Memory B cell (primary cell): Measurements from ENCODE around the gene CRELD2.

ENCODE experiments used
- ATAC-seq: fragments of 150-1000 bp; cut with Tn5 transposase; 2 replicates; pipeline ENCODE4 v1.10.0; 2021; ENCODE audit warnings: low read depth, mild to moderate bottlenecking, moderate library complexity
- DNase-seq, 2 donors: peaks; one replicate each; pipeline ENCODE4 v3.0.0; 2022; ENCODE audit warnings: low spot score in 2 of 2
- H3K27ac Mint-ChIP-seq: one replicate; pipeline ENCODE4 v1.8.0; 2022; ENCODE audit warnings: mild to moderate bottlenecking, moderate library complexity, mixed read lengths
- H3K27me3 Mint-ChIP-seq: one replicate; pipeline ENCODE4 v1.8.0; 2022; ENCODE audit warnings: mixed read lengths
- H3K36me3 Mint-ChIP-seq: one replicate; pipeline ENCODE4 v1.8.0; 2022; ENCODE audit warnings: mild to moderate bottlenecking, mixed read lengths
- H3K4me1 Mint-ChIP-seq: one replicate; pipeline ENCODE4 v1.8.0; 2022; ENCODE audit warnings: mixed read lengths
- H3K4me3 Mint-ChIP-seq: one replicate; pipeline ENCODE4 v1.8.0; 2022; ENCODE audit warnings: mild to moderate bottlenecking, moderate library complexity, mixed read lengths
- H3K9me3 Mint-ChIP-seq: one replicate; pipeline ENCODE4 v1.8.0; 2022; ENCODE audit warnings: mixed read lengths

Gene CRELD2

GRCh38 chr22:49897015-49897684 is 21.3 kb upstream of the CRELD2 start:
- Mint-ChIP-seq H3K27me3 (no peaks in the 10 kb centered on the region), H3K4me3 (no peak overlapping the region), H3K4me1 (peaks cover 4% of the 10 kb centered on the region), H3K36me3 (peaks cover 34% of the 10 kb centered on the region), H3K27ac (no peak overlapping the region), H3K9me3 (peaks cover 10% of the 10 kb centered on the region)
- DNase-seq: no peak
- no peak for ATAC-seq

- Mint-ChIP-seq H3K4me1 (peaks cover 2% of the 10 kb centered on the region), H3K27ac (no peak overlapping the region), H3K27me3 (no peaks in the 10 kb centered on the region), H3K36me3 (peaks cover 28% of the 10 kb centered on the region), H3K9me3 (peaks cover 6% of the 10 kb centered on the region), H3K4me3 (no peak overlapping the region)
- DNase-seq: no peak
- no peak for ATAC-seq
Observed at GRCh38 chr22:49899530-49899929, 18.9 kb upstream of the CRELD2 start.

GRCh38 chr22:49900441-49901230 is 17.8 kb upstream of the CRELD2 start:
- Mint-ChIP-seq H3K36me3 (peaks cover 28% of the 10 kb centered on the region), H3K4me1 (no peaks in the 10 kb centered on the region), H3K27me3 (no peaks in the 10 kb centered on the region), H3K4me3 (no peak overlapping the region), H3K27ac (no peak overlapping the region), H3K9me3 (peaks cover 3% of the 10 kb centered on the region)
- no peak for DNase-seq
- ATAC-seq: no peak

GRCh38 chr22:49901457-49901856 is 17.0 kb upstream of the CRELD2 start:
- ATAC-seq (no peak), DNase-seq (no peak)
- H3K36me3 Mint-ChIP-seq: peaks cover 28% of the 10 kb centered on the region
- no peak overlapping the region for H3K4me3 Mint-ChIP-seq
- no peak overlapping the region for H3K27ac Mint-ChIP-seq
- no peaks in the 10 kb centered on the region for H3K27me3 Mint-ChIP-seq
- H3K9me3 Mint-ChIP-seq: peaks cover 3% of the 10 kb centered on the region
- H3K4me1 Mint-ChIP-seq: no peaks in the 10 kb centered on the region

GRCh38 chr22:49903322-49904039 is 15.0 kb upstream of the CRELD2 start:
- Mint-ChIP-seq H3K9me3 (peaks cover 3% of the 10 kb centered on the region), H3K27me3 (no peaks in the 10 kb centered on the region), H3K4me3 (no peak overlapping the region), H3K36me3 (peaks cover 32% of the 10 kb centered on the region), H3K27ac (no peak overlapping the region), H3K4me1 (peaks cover 3% of the 10 kb centered on the region)
- ATAC-seq: no peak
- DNase-seq: no peak

- peaks cover 3% of the 10 kb centered on the region for H3K9me3 Mint-ChIP-seq
- no peaks in the 10 kb centered on the region for H3K27me3 Mint-ChIP-seq
- H3K4me1 Mint-ChIP-seq: peaks cover 3% of the 10 kb centered on the region
- H3K4me3 Mint-ChIP-seq: no peak overlapping the region
- no peak overlapping the region for H3K27ac Mint-ChIP-seq
- no peak for ATAC-seq
- H3K36me3 Mint-ChIP-seq: peaks cover 32% of the 10 kb centered on the region
- DNase-seq: no peak
Observed at GRCh38 chr22:49904040-49904369, 14.4 kb upstream of the CRELD2 start.

- no peaks in the 10 kb centered on the region for H3K27me3 Mint-ChIP-seq
- peaks cover 3% of the 10 kb centered on the region for H3K9me3 Mint-ChIP-seq
- peaks cover 32% of the 10 kb centered on the region for H3K36me3 Mint-ChIP-seq
- H3K4me1 Mint-ChIP-seq: peaks cover 3% of the 10 kb centered on the region
- ATAC-seq (no peak), DNase-seq (no peak)
- H3K4me3 Mint-ChIP-seq: no peak overlapping the region
- H3K27ac Mint-ChIP-seq: no peak overlapping the region
Observed at GRCh38 chr22:49905465-49905864, 13.0 kb upstream of the CRELD2 start.

- Mint-ChIP-seq H3K36me3 (peaks cover 25% of the 10 kb centered on the region), H3K27me3 (no peaks in the 10 kb centered on the region), H3K27ac (no peak overlapping the region), H3K4me1 (peaks cover 3% of the 10 kb centered on the region), H3K9me3 (peaks cover 3% of the 10 kb centered on the region), H3K4me3 (no peak overlapping the region)
- ATAC-seq (no peak), DNase-seq (no peak)
Observed at GRCh38 chr22:49906071-49906798, 12.2 kb upstream of the CRELD2 start.

GRCh38 chr22:49906799-49907290 is 11.6 kb upstream of the CRELD2 start:
- no peaks in the 10 kb centered on the region for H3K9me3 Mint-ChIP-seq
- DNase-seq: no peak
- H3K4me3 Mint-ChIP-seq: no peak overlapping the region
- no peak for ATAC-seq
- peaks cover 19% of the 10 kb centered on the region for H3K36me3 Mint-ChIP-seq
- peaks cover 3% of the 10 kb centered on the region for H3K4me1 Mint-ChIP-seq
- peak overlapping the region; percentile 68 for H3K27ac Mint-ChIP-seq
- no peaks in the 10 kb centered on the region for H3K27me3 Mint-ChIP-seq

- DNase-seq: no peak
- Mint-ChIP-seq H3K4me3 (no peak overlapping the region), H3K27ac (peak overlapping the region; percentile 68), H3K4me1 (peaks cover 3% of the 10 kb centered on the region), H3K36me3 (peaks cover 12% of the 10 kb centered on the region), H3K9me3 (no peaks in the 10 kb centered on the region), H3K27me3 (no peaks in the 10 kb centered on the region)
- no peak for ATAC-seq
Observed at GRCh38 chr22:49907807-49908206, 10.6 kb upstream of the CRELD2 start.

GRCh38 chr22:49909476-49910205 is 8.8 kb upstream of the CRELD2 start:
- peaks cover 12% of the 10 kb centered on the region for H3K36me3 Mint-ChIP-seq
- H3K27ac Mint-ChIP-seq: no peak overlapping the region

GRCh38 chr22:49910229-49911155 is 7.9 kb upstream of the CRELD2 start:
- no peak for ATAC-seq
- H3K4me3 Mint-ChIP-seq: no peak overlapping the region
- no peaks in the 10 kb centered on the region for H3K9me3 Mint-ChIP-seq
- peaks cover 11% of the 10 kb centered on the region for H3K36me3 Mint-ChIP-seq
- H3K27me3 Mint-ChIP-seq: no peaks in the 10 kb centered on the region
- no peak for DNase-seq
- no peak overlapping the region for H3K27ac Mint-ChIP-seq
- H3K4me1 Mint-ChIP-seq: peaks cover 3% of the 10 kb centered on the region

More at GRCh38 chr22:49909476-49910205, 8.8 kb upstream of the CRELD2 start:
- ATAC-seq (no peak), DNase-seq (no peak)
- Mint-ChIP-seq H3K9me3 (no peaks in the 10 kb centered on the region), H3K27me3 (no peaks in the 10 kb centered on the region), H3K4me3 (no peak overlapping the region), H3K4me1 (peaks cover 3% of the 10 kb centered on the region)
